ENCODE data around the gene HSF5.
A peak's percentile ranks its signal among the peaks of the same experiment; 100 is the strongest.
"Not testable (repeated sequence)": the region's sequence is repeated elsewhere in the genome, so short reads cannot be mapped to it uniquely, and the experiment has no call there.

The HSF5 gene

GRCh38 chr17:58481798-58482197, 6.4 kb downstream of the HSF5 start:
- not testable (repeated sequence) for DNase-seq (ENCODE audit: low spot score)

GRCh38 chr17:58480090-58480489, 8.1 kb downstream of the HSF5 start:
- DNase-seq (ENCODE audit: low spot score) = no peak

DNA sequence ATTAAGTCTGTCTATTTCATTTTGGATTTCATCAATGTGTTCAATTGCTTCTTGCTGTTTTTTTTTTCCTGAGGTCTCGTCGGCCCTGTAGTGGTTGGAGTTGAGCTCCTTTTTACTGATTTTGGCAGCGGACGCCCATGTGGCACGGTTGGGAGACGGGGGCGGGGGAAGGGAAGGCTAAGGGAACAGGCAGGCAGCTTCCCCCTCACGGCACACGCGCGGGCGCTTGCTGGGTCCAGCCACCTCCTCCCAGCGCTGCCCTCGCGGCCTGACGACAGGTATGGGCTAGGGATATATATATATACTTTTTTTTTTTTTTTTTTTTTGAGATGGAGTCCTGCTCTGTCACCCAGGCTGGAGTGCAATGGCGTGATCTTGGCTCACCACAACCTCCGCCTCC, 11.4 kb downstream of the HSF5 start:
- DNase-seq (ENCODE audit: low spot score) = no peak

DNA sequence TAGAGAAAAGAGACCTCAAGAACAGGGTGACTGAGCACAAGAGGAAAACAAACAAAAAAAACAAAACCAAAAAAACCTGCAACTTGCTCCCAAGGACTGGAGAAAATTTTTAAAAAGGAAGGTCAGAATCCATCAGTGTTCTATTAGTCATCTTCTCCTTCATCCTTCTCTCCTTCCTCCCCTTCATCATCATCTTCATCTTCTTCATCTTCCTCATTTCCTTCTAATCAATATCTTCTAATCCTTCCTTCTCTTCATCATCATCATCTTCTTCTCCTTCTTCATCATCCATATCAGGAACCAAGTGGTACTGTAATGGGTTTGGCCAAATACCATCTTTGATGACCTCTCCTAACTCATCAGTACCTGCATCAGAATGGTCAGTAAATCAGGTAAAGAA, 12.2 kb downstream of the HSF5 start:
- no peak for DNase-seq (ENCODE audit: low spot score)

DNA sequence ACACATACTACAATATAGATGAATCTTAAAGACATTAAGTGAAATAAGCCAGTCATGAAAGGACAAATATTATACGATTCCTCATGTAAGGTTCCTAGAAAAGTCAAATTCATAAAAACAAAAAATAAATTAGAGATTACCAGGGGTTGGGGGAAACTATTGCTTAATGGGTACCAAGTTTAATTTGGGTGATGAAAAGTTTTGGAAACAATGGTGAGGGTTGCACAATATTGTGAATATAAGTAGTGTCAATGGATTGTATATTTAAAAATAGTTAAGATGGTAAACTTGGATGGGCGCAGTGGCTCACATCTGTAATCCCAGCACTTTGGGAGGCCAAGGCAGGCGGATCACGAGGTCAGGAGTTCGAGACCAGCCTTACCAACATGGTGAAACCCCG, 17.9 kb downstream of the HSF5 start:
- no peak for DNase-seq (ENCODE audit: low spot score)

GRCh38 chr17:58468944-58469343, 19.3 kb downstream of the HSF5 start:
- DNase-seq (ENCODE audit: low spot score) = no peak

DNA sequence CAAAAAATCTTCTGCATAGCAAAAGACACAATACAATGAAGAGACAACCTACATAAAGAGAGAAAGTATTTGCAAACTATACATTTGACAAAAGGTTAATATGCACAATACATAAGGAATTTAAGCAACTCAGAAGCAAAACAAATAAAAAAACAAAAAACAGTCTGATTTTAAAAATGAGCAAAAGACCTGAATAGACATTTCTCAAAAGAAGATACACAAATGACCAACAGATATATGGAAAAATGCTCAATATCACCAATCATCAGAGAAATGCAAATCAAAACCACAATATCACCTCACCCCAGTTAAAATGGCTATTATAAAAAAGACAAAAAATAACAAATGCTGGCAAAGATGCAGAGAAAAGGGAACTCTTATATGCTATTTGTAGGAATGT, 32.7 kb downstream of the HSF5 start:
- DNase-seq (ENCODE audit: low spot score) = no peak

DNA sequence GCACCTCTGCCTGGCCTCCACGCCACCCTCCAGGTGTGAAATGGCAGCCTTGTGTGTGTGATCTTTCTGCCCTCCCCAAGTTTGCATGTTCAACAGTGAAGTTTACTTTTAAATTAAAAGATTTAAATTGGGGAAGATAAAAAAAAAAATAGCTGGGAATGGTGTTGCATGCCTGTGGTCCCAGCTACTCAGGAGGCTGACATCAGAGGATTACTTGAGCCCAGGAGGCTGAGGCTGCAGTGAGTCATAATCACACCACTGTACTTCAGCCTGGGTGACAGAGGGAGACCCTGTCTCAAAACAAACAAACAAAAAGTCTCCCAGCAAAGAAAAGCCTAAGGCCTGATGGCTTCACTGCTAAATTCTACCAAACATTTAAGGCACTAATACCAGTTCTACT, 35.5 kb downstream of the HSF5 start:
- no peak for DNase-seq (ENCODE audit: low spot score)

DNA sequence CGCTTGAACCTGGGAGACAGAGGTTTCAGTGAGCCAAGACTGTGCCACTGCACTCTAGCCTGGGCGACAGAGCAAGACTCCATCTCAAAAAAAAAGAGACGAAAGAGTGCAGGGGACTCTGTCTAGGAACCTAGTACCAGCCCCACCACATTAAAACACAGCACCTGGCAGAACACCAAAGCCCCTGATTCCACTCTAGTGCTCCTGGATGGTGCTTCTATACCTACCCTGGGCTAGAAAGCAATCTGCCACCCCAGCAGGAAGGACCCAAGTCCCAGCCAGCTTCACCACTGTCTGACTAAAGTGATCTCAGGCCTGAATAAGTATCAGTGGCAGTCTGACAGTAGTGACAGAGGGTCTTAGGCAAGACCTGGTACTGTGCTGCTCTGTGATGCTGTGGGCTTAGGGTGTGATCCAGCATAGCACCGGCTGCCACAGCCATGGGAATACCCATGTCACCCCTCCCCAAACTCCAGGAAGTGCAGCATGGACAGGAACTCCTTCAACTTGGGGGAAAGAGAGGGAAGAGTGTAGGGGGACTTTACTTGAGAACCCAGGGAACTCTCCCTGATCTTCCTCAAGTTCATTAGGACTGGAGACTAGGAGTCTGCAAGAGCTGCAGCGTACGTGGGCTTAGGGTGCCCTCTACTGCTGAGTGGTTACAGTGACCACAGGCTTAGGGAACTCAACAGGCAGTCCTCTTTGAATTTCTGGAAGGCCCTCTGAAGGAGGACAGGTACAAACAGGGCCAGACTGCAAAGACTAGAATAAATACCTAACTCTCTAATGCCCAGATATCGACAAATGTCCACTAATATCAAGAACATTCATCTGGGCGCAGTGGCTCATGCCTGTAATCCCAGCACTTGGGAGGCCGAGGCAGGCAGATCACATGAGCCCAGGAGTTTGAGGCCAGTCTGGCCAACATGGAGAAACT, 40.9 kb downstream of the HSF5 start:
- peak; percentile 60 for DNase-seq (ENCODE audit: low spot score)

- no peak for DNase-seq (ENCODE audit: low spot score)
These were observed 42.1 kb downstream of the HSF5 start for GRCh38 chr17:58446086-58446485.

GRCh38 chr17:58436805-58437239, 51.4 kb downstream of the HSF5 start:
- no peak for DNase-seq (ENCODE audit: low spot score)

- DNase-seq (ENCODE audit: low spot score) = no peak
These were observed 52.0 kb downstream of the HSF5 start for GRCh38 chr17:58436245-58436644.

- DNase-seq (ENCODE audit: low spot score) = no peak
These were observed 55.2 kb downstream of the HSF5 start for GRCh38 chr17:58432806-58433573.

GRCh38 chr17:58427807-58428206, 60.4 kb downstream of the HSF5 start:
- no peak for DNase-seq (ENCODE audit: low spot score)

- no peak for DNase-seq (ENCODE audit: low spot score)
These were observed 66.5 kb downstream of the HSF5 start for GRCh38 chr17:58421711-58422110.

- no peak for DNase-seq (ENCODE audit: low spot score)
These were observed 67.4 kb downstream of the HSF5 start for GRCh38 chr17:58420827-58421226.

DNA sequence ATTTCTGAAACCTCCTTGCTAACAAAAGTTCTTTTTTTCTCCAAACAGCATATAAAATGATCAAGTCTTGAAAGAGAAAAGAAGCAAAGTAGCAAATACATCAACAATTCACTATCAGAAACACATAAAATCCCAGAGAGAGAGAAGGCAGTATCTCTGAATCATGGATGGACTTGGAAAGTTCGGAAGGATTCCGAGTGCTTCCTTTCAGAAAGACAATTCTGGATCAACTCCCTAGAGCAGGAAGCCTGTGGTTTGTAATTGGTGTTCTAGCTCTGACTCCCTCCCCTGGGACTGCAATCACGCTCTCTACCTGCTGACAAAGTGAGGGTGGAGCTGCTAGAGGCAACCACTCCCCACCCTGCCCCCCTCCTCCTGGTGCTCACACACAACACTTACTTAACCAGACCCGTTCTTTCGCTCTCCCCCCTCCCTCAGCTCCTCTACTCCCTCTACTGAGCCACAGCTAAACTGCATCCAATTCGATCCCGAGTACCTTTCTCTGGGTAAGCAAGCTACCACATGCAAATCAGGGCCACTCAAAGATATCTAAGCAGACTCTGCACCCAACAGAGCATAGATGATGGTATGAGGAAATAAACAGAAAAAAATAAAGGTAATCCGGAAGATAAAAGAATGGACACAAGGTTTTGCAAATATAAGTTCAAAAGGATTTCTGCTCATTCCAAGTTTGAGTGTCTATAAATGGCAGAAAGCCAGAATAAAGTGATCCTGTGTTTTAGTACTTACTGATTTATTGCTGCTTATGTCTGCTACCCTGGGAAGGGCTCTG, 70.7 kb downstream of the HSF5 start, which contains the start of gene RNF43:
RNF43 (minus strand) TSS at position 235 of the 793 bp plus-strand sequence. CDS start 1,957 bp downstream, outside the sequence.
- peak; percentile 51 for DNase-seq (ENCODE audit: low spot score)

GRCh38 chr17:58416937-58417299, 71.3 kb downstream of the HSF5 start:
- DNase-seq (ENCODE audit: low spot score) = no peak

- no peak for DNase-seq (ENCODE audit: low spot score)
These were observed 71.8 kb downstream of the HSF5 start for GRCh38 chr17:58416396-58416795.

DNA sequence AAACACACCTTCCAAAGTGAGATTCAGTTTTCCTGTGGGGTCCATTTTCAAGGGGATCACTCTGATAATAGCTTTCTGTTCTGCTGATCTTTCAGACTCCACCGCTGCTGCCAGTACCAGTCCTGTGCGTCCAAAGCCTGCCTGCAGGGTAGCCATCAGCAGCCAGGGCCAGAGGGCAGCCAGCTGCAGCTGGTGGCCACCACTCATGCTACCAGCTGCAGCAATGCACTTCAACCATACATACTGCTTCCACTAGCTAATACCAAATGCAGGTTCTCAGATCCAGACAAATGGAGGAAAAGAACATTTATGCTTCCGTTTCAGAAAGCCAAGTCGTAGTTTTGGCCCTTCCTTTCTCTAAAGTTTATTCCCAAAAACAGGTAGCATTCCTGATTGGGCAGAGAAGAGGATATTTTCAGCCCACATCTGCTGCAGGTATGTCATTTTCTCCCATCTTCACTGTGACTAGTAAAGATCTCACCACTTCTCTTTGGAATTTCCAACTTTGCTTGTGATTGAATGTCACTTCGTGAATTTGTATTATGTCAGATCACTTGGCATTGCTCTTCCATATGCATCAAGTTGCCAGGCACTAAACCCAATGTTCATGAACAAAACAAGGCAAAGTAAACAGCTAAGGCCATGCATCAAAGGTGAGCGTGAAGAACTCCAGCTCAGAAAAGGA, 72.7 kb downstream of the HSF5 start:
- no peak for DNase-seq (ENCODE audit: low spot score)

DNA sequence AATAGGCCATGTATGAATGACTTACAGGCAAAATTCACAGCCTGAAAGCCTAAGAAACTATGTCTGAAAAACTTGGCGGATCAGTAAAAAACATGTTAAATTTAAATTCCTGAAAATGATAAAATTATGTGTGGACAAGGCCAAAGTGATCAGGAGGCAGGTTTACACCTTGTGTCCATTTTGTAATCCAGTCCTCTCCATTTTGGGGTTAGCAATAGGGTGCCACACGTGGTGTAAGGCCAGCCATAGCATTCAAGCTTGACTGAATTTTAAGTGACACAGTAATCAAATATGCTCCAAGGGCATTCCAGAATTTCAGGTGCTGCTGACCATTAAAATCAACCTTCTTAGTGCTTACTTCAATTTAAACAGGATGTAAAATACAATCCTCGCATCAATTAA, 73.6 kb downstream of the HSF5 start:
- DNase-seq (ENCODE audit: low spot score) = no peak

- DNase-seq (ENCODE audit: low spot score) = no peak
These were observed 74.5 kb downstream of the HSF5 start for GRCh38 chr17:58413684-58414083.
